GM18508 (cell line): ENCODE measurements around the gene ZSWIM9.
"Not testable (repeated sequence)": the region's sequence is repeated elsewhere in the genome, so short reads cannot be mapped to it uniquely, and the experiment has no call there.

Experiments
- ATAC-seq: cut with Tn5 transposase; IDR thresholded peaks from one replicate; pipeline ENCODE4 v1.9.1; 2021; ENCODE audit warnings: moderate number of reproducible peaks; ENCODE audit not compliant: insufficient read depth, unreplicated experiment

ZSWIM9 gene

DNA sequence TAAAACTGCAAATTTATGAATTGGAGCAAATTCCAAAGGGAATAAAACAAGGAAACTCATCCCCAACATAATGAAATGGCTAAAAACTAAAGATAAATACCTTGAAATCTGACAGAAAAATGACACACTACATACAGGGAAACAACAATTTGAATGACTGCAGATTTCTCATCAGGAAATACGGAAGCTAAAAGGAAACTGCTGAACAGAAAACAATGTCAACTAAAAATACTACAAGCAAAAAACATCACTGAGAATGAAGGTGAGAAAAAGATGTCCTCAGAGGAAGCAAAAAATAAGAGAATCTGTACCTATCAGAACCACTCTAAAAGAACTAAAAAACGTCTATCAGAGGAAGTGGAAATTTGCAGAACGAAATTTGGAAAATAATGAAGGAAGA is 39.5 kb downstream of the ZSWIM9 start:
- ATAC-seq, result no peak

DNA sequence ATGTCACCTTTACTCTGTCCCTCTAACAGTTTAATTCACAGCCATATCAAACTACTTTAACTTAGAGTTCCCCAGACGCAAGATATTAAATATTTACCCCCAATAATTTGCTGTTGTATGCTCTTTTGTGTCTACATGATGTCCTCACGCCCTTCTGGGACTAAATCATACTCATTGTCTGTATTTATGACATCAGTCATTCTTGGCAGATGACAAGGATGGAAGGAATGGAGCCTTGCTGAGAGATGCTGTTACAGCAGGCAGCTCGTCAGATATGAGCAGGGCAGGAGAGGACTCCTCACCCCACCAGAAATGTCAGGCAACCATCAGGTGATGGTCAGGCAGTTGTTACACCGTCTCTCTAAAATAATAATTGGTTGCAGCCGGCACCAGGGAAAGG is 43.5 kb downstream of the ZSWIM9 start:
- no peak for ATAC-seq

DNA sequence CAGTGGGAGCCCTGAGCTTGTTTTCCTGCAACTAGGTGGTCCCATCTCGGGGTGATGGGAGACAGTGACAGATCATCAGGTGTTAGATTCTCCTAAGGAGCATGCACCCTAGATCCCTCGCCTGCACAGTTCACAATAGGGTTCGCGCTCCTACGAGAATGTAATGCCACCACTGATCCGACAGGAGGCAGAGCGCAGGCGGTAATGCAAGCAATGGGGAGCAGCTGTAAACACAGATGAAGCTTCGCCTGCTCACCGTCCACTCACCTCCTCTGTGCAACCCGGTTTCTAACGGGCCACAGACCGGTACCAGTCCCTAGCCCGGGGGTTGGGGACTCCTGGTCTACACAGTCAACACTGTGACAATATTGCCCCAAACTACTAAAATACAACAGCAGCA is 46.5 kb downstream of the ZSWIM9 start:
- ATAC-seq, result no peak

DNA sequence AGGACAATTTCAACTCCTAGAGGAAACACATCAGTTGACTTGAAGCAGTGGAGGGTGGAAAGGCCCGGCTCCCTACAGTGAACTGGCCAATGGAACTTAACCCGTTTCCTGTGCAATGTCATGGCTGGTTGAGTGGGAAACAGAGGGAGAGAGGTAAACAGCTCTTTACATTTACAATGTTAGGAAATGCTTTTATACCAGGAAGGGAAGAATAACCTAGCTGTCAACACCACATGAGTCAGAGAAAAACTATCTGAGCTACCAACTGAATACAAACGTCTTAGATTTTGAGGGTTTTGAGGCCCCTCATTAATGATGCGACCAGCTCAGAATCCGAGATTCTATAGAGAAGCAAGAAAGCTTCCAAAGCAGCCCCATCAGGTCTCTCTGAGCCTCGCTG is 48.5 kb downstream of the ZSWIM9 start:
- ATAC-seq, result no peak

DNA sequence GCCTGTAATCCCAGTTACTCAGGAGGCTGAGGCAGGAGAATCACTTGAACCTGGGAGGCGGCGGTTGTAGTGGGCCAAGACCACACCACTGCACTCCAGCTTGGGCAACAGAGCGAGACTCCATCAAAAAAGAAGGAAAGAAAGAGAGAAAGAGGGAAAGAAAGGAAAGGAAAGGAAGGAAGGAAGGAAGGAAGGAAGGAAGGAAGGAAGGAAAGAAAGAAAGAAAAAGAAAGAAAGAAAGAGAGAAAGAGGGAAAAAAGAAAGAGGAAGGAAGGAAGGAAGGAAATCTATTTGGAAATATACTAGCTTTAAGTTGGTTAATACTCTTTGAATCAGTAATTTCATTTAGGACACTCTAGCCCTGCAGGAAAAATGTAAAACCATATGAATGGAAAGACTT is 50.3 kb downstream of the ZSWIM9 start:
- not testable (repeated sequence) for ATAC-seq

DNA sequence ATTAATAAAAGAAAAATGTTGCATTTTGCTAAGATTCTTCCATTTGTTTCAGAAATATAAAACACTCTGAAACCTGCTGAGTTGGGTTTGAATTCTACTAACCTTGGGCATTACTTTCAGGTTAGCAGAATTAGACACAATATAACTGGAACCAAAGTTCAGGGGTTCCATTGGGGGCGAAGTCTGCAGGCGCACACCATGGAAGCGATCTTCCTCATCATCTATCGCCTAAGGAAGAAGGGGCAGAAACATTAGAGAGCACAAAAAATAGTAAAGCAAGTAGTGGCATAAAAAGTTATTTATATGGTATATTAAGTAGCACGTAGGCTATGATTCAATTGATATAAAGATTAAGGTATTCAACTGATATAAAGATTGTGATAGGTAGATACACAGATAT is 51.1 kb downstream of the ZSWIM9 start:
- no peak for ATAC-seq

DNA sequence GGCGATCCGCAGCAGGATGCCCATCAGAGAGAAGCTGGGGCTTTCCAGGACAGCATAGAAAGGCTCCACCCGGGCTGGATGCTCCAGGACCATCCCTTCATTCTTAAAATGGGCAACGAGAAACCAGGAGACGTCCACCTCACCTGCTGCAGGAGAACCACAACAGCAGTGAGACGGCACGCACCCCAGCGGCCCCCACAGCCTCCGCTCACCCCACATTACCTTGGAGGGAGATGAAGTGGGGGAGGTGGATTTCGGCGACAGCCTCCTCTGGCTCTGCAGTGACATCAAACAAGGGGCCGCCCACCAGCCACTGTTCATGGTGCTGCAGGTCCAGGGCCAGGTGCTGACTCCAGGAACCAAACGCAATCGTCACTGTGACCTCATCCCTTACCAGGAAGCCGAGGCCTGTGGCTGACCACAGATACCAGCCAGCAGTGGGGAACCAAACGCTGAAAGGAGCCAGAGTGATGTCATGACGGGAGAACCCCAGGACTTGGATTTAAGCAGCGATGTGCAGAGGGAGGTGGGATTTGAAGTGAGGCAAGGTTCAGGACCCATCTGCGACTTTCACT is 60.2 kb downstream of the ZSWIM9 start:
- ATAC-seq, result no peak

DNA sequence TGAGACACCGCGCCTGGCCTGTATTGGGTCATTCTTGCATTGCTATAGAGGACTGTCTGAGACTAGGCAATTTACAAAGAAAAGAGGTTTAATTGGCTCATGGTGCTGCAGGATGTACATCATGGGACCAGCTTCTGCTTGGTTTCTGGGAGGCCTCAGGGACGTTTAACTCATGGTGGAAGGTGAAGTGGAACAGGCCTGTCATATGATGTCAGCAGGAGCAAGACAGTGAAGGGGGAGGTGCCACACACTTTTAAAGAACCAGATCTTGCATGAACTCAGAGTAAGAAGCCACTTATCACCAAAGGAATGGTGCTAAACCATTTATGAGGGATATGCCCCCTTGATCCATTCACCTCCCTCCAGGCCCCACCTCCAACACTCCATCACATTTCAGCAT is 66.6 kb downstream of the ZSWIM9 start:
- ATAC-seq, result no peak

DNA sequence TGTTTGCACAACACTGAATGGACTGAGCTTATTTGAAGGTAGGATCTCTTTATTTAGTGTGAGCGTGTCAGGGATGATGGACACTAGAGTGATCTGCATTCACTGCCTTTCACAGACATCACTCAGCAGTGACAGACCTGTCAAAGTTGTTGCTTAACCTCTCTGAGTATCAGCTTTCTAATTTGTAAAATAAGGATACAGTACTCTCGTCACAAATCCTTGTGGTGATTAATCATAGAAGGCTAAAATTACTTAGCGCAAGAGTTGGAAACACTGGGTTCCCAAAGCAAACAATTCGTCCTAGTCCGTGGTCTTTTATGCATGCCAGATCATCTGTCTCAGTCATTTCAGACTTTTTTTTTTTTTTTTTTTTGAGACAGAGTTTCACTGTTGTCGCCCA is 68.6 kb downstream of the ZSWIM9 start:
- no peak for ATAC-seq

DNA sequence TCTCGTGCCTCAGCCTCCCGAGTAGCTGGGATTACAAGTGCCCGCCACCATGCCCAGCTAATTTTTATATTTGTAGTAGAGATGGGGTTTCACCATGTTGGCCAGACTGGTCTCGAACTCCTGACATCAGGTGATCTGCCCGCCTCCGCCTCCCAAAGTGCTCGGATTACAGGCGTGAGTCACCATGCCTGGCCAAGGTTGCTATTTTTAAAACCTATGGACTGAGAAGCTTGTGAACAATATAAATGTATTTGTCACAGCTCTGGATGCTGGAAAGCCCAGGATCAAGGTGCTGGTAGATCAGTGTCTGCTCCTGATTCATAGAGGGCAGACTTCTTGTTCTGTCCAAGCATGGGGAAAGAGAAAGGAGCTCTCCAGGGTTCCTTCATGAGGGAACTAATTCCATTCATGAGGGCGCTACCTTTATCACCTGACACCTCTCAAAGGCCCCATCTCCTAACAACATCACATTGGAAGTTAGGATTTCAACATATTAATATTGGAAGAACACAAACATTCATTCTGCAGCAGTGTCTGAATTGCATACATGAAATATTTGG is 69.2 kb downstream of the ZSWIM9 start:
- ATAC-seq, result no peak

DNA sequence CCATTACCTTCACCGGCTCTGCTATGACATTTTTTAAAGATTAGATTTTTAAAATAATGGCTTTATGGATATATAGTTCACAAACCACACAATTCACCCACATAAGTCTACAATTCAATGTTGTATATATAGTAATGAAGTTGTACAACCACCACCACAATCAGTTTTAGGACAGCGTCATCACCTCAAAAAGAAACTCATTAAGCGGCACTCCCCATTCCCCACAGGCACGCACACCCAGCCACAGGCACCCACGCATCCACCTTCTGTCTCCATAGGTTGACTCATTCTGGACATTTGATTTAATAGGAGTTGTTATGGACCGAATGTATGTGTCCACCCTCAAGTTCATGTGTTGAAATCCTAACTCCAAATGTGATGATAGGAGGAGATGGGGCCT is 71.3 kb downstream of the ZSWIM9 start:
- ATAC-seq, result not testable (repeated sequence)

DNA sequence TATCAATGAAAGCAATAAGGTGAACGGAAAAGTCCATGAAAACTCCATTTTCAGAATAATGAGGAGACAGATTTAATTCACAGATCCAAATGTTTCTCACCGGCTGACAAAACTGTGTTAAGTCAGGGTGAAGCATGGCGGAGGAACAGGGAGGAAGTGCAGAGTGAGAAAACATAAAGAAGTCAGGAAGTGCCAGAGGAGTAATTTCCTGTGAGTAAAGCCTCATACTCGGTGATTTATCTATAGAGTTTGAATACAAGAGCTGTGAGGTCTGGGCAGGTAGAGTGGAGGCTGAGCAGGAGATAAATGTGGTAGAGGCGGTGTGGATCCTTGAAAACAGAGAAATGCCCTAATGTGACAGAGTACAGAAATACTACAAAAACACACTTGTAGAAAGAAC is 73.8 kb downstream of the ZSWIM9 start:
- ATAC-seq, result no peak

DNA sequence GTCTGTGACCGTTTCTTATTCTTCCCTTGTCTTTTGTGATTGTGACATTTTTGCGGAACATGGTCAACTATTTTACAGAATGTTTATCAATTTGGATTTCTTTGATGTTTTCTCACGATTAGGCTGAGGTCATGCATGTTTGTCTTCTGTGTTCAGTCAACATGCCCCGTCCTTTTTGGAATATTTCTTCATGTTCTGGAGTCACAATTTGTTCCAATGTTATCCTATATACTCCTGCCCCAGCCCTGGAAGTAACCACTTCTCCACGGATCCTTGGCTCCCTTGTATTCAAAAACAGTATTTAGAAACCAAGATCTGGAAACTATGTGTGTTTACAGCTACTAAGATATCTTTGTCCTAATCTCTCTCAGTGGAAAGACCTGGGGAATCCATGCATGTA is 75.6 kb downstream of the ZSWIM9 start:
- no peak for ATAC-seq

DNA sequence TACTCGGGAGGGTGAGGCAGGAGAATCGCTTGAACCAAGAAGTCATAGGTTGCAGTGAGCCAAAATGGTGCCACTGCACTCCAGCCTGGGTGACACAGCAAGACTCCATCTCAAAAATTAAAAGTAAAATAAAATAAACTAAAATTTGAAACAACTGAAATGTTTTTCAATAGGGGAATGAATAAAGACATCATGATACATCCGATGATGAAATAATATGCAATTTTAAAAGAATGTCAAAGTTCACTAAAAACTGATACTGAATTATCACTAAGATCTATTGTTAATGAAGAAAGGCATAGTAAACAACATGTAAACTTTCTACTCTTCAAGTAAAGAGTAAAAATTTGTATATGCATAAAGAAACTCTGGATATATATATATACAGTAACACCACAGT is 76.7 kb downstream of the ZSWIM9 start:
- ATAC-seq, result no peak
